Keratinocyte (primary cell): ENCODE results near the gene CACNA2D1.

ENCODE experiments used
- EZH2 ChIP-seq: IDR thresholded peaks from one replicate; pipeline ENCODE4 v1.6.1; 2012; ENCODE audit warnings: inconsistent platforms, mild to moderate bottlenecking, low read length, moderate library complexity
- TF ChIP-seq, protein P1 (sequence below), 3 experiments: IDR thresholded peaks in 1 of 3; conservative IDR thresholded peaks in 1 of 3; optimal IDR thresholded peaks in 1 of 3; 2 replicates in 2 of 3; 3 replicates in 1 of 3; pipeline versions ENCODE3 to v1.5.1; 2011; ENCODE audit warnings: low read length in 3 of 3, mild to moderate bottlenecking in 3 of 3, moderate library complexity in 2 of 3, control low read depth in 1 of 3, inconsistent platforms in 1 of 3; ENCODE audit not compliant: insufficient read depth in 2 of 3; ENCODE audit errors: extremely low read depth in 1 of 3

DNA sequence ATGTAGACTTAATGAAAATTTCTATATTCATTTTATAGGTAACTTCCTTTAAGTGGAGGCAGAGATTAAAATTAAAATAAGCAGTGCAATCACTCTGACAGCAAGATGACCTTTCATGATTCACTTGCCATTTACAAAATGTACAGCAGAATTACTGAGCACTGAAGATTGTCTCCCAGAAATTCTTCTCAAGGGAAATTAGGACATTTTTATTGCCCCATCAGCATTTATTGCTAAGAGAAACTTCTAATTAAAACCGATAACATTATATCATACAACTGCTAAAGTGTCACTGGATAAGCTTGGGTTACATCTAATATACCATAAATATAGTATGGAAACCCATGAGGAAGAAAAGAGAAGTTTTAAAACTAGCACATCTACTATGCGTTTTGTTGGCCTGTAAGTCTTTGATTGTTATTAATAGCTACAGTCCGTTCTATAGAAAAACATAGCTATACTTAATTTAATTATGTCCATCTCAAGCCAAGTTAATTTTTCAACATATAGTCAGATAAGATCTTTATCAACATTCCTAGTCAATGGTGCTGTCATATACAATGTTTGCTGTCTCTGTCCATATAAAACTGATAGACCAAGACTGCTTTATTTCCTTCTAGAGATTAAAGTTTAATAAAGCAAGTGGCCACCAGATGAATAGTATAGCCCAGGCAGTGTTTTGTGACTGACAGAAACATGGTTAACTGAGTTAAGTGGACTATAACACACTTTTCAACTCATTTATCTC, 456.7 kb downstream of the CACNA2D1 start:
- TF ChIP-seq, protein P1, sequence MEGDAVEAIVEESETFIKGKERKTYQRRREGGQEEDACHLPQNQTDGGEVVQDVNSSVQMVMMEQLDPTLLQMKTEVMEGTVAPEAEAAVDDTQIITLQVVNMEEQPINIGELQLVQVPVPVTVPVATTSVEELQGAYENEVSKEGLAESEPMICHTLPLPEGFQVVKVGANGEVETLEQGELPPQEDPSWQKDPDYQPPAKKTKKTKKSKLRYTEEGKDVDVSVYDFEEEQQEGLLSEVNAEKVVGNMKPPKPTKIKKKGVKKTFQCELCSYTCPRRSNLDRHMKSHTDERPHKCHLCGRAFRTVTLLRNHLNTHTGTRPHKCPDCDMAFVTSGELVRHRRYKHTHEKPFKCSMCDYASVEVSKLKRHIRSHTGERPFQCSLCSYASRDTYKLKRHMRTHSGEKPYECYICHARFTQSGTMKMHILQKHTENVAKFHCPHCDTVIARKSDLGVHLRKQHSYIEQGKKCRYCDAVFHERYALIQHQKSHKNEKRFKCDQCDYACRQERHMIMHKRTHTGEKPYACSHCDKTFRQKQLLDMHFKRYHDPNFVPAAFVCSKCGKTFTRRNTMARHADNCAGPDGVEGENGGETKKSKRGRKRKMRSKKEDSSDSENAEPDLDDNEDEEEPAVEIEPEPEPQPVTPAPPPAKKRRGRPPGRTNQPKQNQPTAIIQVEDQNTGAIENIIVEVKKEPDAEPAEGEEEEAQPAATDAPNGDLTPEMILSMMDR (optimal IDR thresholded peaks at IDR 0.05 in 1 of 3, IDR thresholded peaks at IDR 0.05 in 1 of 3, conservative IDR thresholded peaks at IDR 0.05 in 1 of 3; ENCODE audit: extremely low read depth in 1 of 3, insufficient read depth in 2 of 3, low read length in 3 of 3), result no peak
- TF ChIP-seq EZH2, result no peak
